Measurements from ENCODE around the gene NEU3.
"Not testable (repeated sequence)": the region's sequence is repeated elsewhere in the genome, so short reads cannot be mapped to it uniquely, and the experiment has no call there.

The NEU3 gene

DNA sequence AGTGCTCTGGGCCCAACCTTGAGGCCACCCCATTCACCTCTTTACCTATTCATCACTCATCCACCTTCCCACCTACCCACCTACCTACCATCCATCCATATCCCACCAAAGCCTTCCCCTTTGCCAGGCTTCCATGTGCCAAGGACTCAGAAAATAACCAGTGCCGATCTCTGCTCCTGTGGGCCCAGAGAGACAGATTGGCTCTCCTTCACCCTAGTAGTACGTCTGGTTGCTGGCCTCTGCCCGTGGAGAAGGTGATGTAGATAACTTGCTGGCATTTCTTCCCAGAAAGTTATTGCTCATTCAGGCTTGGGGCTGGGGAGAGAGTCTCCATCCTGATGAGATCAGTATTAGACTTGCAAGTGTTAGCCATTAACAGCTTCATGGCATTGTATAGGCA, 45.2 kb downstream of the NEU3 start:
- H3K4me1 Mint-ChIP-seq = peaks cover 10% of the 10 kb centered on the region
- peaks cover 8% of the 10 kb centered on the region for H3K27me3 Mint-ChIP-seq (ENCODE audit: low read depth, poor library complexity)
- no peaks in the 10 kb centered on the region for H3K9me3 Mint-ChIP-seq
- no peaks in the 10 kb centered on the region for H3K36me3 Mint-ChIP-seq (ENCODE audit: low read depth)
- H3K27ac Mint-ChIP-seq = no peak overlapping the region
- no peak overlapping the region for H3K4me3 Mint-ChIP-seq
- no peak for DNase-seq
- TF ChIP-seq, protein P1, sequence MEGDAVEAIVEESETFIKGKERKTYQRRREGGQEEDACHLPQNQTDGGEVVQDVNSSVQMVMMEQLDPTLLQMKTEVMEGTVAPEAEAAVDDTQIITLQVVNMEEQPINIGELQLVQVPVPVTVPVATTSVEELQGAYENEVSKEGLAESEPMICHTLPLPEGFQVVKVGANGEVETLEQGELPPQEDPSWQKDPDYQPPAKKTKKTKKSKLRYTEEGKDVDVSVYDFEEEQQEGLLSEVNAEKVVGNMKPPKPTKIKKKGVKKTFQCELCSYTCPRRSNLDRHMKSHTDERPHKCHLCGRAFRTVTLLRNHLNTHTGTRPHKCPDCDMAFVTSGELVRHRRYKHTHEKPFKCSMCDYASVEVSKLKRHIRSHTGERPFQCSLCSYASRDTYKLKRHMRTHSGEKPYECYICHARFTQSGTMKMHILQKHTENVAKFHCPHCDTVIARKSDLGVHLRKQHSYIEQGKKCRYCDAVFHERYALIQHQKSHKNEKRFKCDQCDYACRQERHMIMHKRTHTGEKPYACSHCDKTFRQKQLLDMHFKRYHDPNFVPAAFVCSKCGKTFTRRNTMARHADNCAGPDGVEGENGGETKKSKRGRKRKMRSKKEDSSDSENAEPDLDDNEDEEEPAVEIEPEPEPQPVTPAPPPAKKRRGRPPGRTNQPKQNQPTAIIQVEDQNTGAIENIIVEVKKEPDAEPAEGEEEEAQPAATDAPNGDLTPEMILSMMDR (IDR thresholded peaks at IDR 0.05) = no peak

DNA sequence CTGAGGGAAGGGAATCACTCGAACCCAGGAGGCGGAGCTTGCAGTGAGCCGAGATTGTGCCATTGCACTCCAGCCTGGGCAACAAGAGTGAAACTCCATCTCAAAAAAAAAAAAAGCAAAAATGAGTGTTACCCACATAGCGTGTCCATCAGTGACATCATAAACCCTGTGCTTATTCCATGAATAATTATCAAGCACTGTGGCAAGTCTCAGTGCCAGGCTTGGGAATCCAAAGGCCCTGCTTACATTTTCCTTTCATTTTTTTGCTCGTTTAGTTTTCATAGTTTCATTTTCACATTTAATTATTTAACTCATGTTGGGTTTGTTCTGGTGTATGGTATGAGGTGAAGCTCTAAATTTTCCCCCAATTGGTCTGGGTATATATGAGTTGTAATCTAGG, 46.5 kb downstream of the NEU3 start:
- TF ChIP-seq, protein P1 (IDR thresholded peaks at IDR 0.05) = no peak
- peaks cover 6% of the 10 kb centered on the region for H3K27me3 Mint-ChIP-seq (ENCODE audit: low read depth, poor library complexity)
- H3K4me1 Mint-ChIP-seq = peaks cover 10% of the 10 kb centered on the region
- no peak overlapping the region for H3K27ac Mint-ChIP-seq
- H3K4me3 Mint-ChIP-seq = no peak overlapping the region
- H3K9me3 Mint-ChIP-seq = peaks cover 1% of the 10 kb centered on the region
- H3K36me3 Mint-ChIP-seq (ENCODE audit: low read depth) = no peaks in the 10 kb centered on the region
- DNase-seq = no peak

DNA sequence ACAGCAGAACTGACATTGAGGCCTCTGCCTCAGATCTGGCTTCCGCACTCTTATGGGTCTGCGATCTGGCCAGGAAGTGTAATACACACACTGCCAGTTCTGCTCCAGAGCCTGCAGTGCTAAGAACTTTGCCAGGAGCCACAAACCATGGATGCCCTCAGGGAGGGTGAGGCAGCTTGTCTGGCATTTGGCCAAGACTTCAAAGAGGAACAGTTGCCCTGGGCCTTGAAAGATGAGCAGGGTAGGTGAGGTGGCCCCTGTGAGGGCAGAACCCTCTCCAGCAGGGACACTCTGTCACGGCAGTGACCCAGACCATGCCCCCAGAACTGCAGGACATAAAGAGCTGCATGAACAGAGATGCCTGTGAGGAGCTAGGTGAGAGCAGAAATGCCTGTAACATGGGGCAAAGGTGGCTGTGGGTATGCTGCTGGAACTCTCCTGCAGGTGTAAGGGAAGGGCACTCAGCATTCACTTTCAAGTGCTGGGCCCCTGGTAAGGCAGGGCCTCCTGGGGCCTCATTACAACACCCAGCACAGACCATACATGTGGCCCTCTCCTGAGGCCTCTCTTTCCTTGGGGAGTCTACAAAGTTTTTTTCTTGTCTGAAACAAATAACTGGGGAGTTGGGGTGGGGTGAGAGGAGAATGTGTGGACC, 47.3 kb downstream of the NEU3 start:
- Mint-ChIP-seq H3K4me1 (peaks cover 10% of the 10 kb centered on the region), H3K27me3 (ENCODE audit: low read depth, poor library complexity) (peaks cover 6% of the 10 kb centered on the region), H3K9me3 (peaks cover 9% of the 10 kb centered on the region), H3K4me3 (no peak overlapping the region), H3K36me3 (ENCODE audit: low read depth) (no peaks in the 10 kb centered on the region), H3K27ac (peak overlapping the region; percentile 53)
- TF ChIP-seq, protein P1 (IDR thresholded peaks at IDR 0.05) = no peak
- DNase-seq = no peak

DNA sequence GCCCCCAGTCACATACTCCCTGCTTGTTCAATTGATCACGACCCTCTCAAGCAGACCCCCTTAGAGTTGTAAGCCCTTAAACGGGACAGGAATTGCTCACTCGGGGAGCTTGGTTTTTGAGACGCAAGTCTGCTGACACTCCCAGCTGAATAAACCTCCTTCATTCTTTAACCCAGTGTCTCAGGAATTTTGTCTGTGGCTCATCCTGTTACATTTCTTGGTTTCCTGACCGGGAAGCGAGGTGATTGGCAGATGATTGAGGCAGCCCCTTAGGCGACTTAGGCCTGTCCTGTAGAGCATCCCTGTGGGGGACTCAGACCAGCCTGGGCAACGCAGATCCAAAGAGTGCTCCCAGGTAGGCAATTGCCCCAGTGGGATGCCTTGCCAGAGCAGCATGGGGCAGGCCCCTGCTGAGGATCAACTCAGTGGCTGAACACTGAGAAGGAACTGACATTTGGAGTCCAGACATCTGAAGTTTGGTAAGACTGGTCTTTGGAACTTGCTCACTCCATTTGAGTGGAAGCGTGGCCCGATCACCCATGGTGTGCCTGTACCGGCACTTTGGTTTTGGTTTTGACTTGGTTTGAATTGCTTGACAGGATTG, 51.5 kb downstream of the NEU3 start:
- TF ChIP-seq, protein P1 (IDR thresholded peaks at IDR 0.05) = no peak
- H3K4me1 Mint-ChIP-seq = peaks cover 10% of the 10 kb centered on the region
- H3K36me3 Mint-ChIP-seq (ENCODE audit: low read depth) = no peaks in the 10 kb centered on the region
- no peak for DNase-seq
- peaks cover 10% of the 10 kb centered on the region for H3K27me3 Mint-ChIP-seq (ENCODE audit: low read depth, poor library complexity)
- no peak overlapping the region for H3K27ac Mint-ChIP-seq
- no peak overlapping the region for H3K4me3 Mint-ChIP-seq
- H3K9me3 Mint-ChIP-seq = peaks cover 12% of the 10 kb centered on the region

DNA sequence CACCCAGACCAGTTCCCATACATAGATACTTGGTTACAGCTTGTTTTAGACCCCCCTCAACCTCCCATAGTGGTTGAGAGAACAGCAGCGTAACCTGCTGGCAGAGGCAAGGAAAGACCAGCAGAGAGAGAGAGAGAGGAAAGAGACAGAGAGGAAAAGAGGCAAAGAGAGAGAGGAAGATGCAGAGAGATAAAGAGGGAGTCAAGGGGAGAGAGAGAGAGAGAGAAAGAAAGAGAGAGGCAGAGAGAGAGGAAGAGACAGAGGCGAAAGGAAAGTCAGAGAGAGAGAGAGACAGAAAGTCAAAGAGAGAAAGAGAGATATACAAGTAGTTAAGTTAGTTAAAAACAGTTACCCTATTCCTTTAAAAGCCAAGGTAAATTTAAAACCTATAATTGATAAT, 52.5 kb downstream of the NEU3 start:
- Mint-ChIP-seq H3K36me3 (ENCODE audit: low read depth) (no peaks in the 10 kb centered on the region), H3K4me3 (no peak overlapping the region), H3K27ac (no peak overlapping the region), H3K9me3 (peaks cover 12% of the 10 kb centered on the region), H3K4me1 (peaks cover 4% of the 10 kb centered on the region), H3K27me3 (ENCODE audit: low read depth, poor library complexity) (peaks cover 11% of the 10 kb centered on the region)
- TF ChIP-seq, protein P1 (IDR thresholded peaks at IDR 0.05) = no peak
- DNase-seq = no peak

DNA sequence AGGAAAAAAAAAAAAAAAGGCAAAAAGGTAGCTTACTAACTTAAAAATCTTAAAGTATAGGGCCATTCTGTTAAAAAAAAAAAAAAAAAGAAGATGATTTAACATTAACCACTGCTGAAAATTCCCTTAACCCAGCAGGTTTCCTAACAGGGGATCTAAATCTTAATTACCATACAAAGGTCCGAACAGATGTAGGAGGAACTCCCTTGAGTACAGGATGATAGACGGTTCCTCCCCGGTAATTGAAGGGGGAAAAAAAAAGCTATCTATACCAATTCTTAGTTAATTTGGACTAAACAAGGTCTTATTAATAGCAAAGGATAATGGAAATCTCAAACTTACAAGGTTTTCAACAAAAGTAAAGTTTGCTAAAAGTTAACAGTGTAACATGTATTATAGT, 53.1 kb downstream of the NEU3 start:
- not testable (repeated sequence) for H3K4me1 Mint-ChIP-seq; DNase-seq; H3K4me3 Mint-ChIP-seq; H3K36me3 Mint-ChIP-seq (ENCODE audit: low read depth); H3K27ac Mint-ChIP-seq
- Mint-ChIP-seq H3K27me3 (ENCODE audit: low read depth, poor library complexity) (peaks cover 14% of the 10 kb centered on the region), H3K9me3 (peaks cover 12% of the 10 kb centered on the region)

DNA sequence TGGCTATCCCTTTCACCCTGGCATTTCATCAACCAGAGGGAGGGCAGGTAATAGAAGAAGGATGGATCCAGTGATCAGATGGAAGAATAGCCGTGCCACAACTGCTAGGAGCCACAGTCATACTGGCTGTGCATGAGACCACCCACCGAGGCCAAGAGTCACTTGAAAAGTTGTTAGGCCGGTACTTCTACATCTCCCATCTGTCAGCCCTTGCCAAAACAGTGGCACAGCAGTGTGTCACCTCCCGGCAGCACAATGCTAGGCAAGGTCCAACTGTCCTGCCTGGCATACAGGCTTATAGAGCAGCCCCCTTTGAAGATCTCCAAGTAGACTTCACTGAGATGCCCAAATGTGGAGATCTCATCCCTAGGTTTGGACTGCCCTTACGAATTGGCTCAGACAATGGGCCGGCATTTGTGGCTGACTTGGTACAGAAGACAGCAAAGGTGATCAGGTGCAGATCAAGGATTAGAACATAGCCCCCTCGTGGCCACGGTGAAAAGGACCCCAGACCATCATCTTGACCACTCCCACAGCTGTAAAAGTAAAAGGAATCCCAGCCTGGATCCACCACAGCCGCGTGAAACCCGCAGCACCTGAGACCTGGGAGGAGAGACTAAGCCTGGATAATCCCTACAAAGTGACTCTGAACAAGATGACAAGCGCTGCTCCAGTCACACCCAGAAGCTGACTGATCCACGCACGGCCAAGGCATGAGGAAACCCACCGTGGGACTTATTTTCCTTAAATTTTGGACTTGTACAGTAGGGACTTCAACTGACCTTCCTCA, 55.8 kb downstream of the NEU3 start:
- H3K4me3 Mint-ChIP-seq; DNase-seq; H3K36me3 Mint-ChIP-seq (ENCODE audit: low read depth); H3K4me1 Mint-ChIP-seq; H3K27ac Mint-ChIP-seq: not testable (repeated sequence)
- Mint-ChIP-seq H3K9me3 (peaks cover 12% of the 10 kb centered on the region), H3K27me3 (ENCODE audit: low read depth, poor library complexity) (peaks cover 13% of the 10 kb centered on the region)

DNA sequence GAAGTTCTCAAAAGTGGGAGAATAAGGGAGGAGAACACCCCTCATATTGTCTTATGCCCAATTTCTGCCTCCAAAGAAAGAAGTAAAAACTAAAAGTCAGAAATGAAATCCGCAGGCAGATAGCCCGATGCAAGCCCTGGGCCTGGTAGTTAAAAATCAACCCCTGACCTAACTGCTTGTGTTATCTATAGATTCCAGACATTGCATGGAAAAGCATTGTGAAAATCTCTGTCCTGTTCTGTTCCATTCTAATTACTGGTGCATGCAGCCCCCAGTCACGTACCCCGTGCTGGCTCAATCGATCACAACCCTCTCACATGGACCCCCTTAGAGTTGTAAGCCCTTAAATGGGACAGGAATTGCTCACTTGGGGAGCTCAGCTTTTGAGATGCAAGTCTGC, 57.9 kb downstream of the NEU3 start:
- H3K27ac Mint-ChIP-seq; H3K4me3 Mint-ChIP-seq; H3K4me1 Mint-ChIP-seq; H3K9me3 Mint-ChIP-seq; H3K36me3 Mint-ChIP-seq (ENCODE audit: low read depth); DNase-seq: not testable (repeated sequence)
- H3K27me3 Mint-ChIP-seq (ENCODE audit: low read depth, poor library complexity) = peaks cover 16% of the 10 kb centered on the region
